D721Med (cell line): Measurements from ENCODE around the gene ITIH2.
"Not testable (repeated sequence)": the region's sequence is repeated elsewhere in the genome, so short reads cannot be mapped to it uniquely, and the experiment has no call there.

ENCODE experiments used
- DNase-seq: peaks from one replicate; pipeline ENCODE4 v3.0.0; 2011; ENCODE audit warnings: low spot score; ENCODE audit not compliant: insufficient read length
- FAIRE-seq: peaks from 2 replicates; lab custom pipeline; 2011; peaks lifted over from hg19 to GRCh38; lab: Jason Lieb, UNC
- TF ChIP-seq, protein P1 (sequence below): IDR thresholded peaks from 2 replicates; pipeline ENCODE4 v1.5.1; 2012; ENCODE audit warnings: mild to moderate bottlenecking, control low read depth; ENCODE audit not compliant: insufficient read depth; ENCODE audit errors: missing control alignments

Gene ITIH2

DNA sequence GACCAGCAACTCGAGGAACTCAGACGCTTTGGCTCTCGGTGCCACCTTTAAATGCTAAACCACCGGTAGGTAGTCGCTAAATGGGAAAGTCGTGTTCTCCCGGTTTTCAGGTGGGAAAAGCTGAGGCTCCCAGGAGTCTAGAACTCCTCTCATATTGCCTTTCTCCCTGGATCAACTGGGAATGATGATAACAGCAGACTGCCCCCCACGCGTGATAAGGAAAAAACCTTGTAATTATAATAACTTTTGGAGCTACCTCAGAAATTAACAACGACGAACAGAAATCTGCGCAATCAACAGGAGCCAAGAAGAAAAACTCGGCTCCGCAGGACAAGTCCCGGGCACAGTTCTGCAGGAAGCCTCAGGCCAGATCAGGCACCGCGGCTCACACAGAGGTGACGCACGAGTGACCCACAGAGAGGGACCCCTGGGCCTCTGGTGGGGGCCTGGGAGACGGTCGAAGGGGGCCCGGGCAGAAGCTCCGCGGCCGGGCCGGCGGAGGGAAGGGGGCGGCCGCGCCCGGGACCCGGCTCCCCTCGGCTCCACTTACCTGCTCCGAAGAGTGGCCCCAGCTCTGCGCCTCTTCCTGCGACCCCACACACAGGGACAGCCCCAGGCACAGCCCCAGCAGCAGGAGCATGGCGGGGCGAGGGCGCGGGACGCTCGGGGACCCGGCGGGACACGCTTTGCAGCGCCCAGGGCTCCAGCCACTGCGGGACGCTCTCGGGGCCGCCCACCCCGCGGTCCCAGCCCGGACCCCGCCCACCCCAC, 36.7 kb upstream of the ITIH2 start, which contains the start of gene ITIH5:
Gene ITIH5 (minus strand): TSS at position 714 of the 771 bp plus-strand sequence. CDS start 74 bp downstream, at position 640.
- FAIRE-seq (no peak), DNase-seq (no peak)
- TF ChIP-seq, protein P1, sequence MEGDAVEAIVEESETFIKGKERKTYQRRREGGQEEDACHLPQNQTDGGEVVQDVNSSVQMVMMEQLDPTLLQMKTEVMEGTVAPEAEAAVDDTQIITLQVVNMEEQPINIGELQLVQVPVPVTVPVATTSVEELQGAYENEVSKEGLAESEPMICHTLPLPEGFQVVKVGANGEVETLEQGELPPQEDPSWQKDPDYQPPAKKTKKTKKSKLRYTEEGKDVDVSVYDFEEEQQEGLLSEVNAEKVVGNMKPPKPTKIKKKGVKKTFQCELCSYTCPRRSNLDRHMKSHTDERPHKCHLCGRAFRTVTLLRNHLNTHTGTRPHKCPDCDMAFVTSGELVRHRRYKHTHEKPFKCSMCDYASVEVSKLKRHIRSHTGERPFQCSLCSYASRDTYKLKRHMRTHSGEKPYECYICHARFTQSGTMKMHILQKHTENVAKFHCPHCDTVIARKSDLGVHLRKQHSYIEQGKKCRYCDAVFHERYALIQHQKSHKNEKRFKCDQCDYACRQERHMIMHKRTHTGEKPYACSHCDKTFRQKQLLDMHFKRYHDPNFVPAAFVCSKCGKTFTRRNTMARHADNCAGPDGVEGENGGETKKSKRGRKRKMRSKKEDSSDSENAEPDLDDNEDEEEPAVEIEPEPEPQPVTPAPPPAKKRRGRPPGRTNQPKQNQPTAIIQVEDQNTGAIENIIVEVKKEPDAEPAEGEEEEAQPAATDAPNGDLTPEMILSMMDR, result no peak

DNA sequence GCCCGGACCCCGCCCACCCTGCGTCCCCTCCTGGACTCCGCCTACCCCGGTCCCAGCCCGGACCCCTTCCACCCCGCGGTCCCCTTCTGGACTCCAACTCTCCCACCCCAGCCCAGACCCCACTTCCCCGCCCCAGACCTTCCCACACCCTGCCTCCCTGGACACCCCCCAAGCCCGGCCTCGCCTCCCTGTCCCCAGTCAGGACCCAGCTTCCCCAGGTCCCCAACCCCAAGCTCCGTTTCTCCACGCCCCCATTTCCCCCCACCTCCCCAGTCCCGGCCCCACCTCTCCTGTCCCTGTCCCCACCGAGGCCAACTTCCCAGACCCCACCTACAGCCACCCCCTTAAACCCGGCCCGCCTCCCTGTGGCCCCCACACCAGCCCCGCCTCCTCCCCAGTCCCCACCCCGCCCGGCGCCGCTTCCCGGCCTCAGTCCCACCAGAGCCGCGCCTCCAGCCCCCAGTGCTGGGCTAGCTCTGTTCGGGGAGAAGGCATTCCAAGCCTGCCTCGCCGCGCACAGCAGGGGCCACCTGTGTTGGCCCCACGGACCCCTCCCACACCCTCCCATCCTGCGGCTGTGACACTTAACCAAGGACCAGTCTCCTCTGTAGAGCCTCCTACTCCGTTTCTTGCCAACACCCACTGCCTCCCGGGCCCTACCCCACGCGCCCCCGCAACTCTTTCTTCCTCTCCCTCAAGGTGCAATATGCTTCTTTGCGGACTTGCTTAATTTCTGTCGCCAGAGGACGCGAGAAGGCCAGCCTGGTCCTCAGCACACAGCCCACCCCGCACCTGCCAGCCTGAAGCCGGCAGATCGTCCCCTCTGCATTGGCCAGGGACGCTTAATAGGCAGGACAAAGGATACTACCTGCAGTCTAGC, 35.6 kb upstream of the ITIH2 start:
- TF ChIP-seq, protein P1, result no peak
- DNase-seq, result no peak
- no peak for FAIRE-seq

DNA sequence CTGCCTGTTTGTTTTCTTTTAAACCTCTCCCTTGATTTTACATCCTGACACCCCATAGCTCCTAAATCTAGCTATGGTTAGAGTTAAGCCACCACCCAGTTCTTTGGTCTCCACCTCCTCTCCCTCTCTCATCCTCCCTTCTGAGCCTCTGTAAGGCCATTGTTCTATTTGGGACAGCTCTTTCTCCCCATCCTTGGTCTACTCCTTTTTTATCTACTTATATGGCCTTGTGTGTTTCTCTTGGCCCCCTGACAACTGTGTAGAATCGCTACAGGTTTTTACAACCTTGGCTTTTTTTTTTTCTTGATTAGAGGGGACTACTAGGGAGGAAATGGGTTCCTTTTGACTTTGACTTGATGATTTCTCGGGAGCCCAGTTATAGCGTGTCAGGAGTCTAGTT, 33.0 kb upstream of the ITIH2 start:
- TF ChIP-seq, protein P1, result no peak
- FAIRE-seq (no peak), DNase-seq (no peak)

- FAIRE-seq (no peak), DNase-seq (no peak)
- TF ChIP-seq, protein P1, result no peak
Observed at GRCh38 chr10:7672341-7673134, 30.6 kb upstream of the ITIH2 start.

DNA sequence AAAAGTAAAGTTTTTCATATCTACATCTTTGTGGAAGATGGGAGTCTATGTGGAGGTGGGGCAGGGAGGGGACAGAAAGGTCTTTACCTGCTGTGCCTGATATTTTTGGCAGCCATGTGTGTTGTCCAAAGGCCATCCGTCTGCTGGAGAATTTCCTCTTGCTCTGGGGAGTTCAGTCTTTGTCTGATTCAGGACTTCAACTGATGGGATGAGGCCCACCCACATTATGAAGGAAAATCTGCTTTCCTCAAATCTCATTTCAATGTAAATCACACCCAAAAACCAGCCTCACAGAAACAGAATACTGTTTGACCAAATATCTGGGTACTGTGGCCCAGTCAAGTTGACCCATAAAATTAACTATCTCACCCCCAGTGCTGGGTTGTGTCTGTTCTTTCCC, 23.9 kb upstream of the ITIH2 start:
- DNase-seq, result no peak
- TF ChIP-seq, protein P1, result no peak

DNA sequence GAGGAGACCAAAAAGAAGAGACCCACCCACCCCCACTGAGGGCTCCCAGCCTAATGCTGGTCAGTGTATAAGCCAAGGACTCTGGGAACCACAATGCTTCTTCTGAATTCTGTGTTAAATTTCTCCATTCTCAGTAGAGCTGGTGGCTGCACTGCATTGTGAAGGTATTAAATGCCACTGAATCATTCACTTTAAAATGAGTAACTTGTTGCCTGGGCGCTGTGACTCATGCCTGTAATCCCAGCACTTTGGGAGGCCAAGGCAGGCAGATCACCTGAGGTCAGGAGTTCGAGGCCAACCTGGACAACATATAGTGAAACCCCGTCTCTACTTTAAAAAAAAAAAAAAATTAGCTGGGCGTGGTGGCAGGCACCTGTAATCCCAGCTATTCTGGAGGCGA, 23.0 kb upstream of the ITIH2 start:
- not testable (repeated sequence) for DNase-seq, FAIRE-seq

More for the DNA sequence above, 23.9 kb upstream of the ITIH2 start:
- FAIRE-seq, result no peak
